ENCODE measurements around the gene MSANTD7.

MSANTD7 gene

DNA sequence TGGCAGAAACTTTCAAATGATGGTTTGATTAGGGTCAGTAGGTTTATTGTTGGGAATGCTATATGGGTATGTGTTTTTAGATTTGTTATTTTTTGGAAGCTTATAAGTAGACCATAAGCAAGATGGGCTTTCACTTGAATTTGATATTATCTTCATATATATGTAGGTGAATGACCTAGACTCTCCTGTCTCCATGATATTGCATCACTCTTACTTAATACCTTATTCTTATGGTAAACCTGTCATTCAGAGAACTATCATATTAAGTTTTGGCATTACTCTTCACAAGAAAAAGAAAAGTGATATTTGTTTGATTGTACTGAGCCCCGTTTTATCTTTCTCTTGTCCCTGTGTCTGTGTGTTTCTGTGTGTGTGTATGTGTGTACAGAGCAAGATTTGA, 17.3 kb downstream of the MSANTD7 start:
- TF ChIP-seq EZH2 (IDR thresholded peaks at IDR 0.05; ENCODE audit: borderline replicate concordance, low read length): no peak
- TF ChIP-seq, protein P1, sequence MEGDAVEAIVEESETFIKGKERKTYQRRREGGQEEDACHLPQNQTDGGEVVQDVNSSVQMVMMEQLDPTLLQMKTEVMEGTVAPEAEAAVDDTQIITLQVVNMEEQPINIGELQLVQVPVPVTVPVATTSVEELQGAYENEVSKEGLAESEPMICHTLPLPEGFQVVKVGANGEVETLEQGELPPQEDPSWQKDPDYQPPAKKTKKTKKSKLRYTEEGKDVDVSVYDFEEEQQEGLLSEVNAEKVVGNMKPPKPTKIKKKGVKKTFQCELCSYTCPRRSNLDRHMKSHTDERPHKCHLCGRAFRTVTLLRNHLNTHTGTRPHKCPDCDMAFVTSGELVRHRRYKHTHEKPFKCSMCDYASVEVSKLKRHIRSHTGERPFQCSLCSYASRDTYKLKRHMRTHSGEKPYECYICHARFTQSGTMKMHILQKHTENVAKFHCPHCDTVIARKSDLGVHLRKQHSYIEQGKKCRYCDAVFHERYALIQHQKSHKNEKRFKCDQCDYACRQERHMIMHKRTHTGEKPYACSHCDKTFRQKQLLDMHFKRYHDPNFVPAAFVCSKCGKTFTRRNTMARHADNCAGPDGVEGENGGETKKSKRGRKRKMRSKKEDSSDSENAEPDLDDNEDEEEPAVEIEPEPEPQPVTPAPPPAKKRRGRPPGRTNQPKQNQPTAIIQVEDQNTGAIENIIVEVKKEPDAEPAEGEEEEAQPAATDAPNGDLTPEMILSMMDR (IDR thresholded peaks at IDR 0.05; ENCODE audit: low read length): no peak
- Histone ChIP-seq H3K27me3 (ENCODE audit: insufficient read depth, low read length) (no peaks in the 10 kb centered on the region), H3K9me2 (ENCODE audit: low read depth, low read length) (no peaks in the 10 kb centered on the region), H3K4me1 (ENCODE audit: insufficient read depth, low read length, severe bottlenecking) (peaks cover 22% of the 10 kb centered on the region), H3K4me3 (ENCODE audit: low read depth, low read length, poor library complexity, severe bottlenecking) (no peak overlapping the region), H3F3A (ENCODE audit: insufficient read depth, low read length) (no peaks in the 10 kb centered on the region; the same call in 1 of the 2 replicates), H3K36me3 (ENCODE audit: insufficient read depth, low read length) (peaks cover 76% of the 10 kb centered on the region), H3K79me2 (ENCODE audit: insufficient read depth, low read length) (no peaks in the 10 kb centered on the region), H3K27ac (ENCODE audit: low read depth, low read length, poor library complexity, severe bottlenecking) (no peak overlapping the region), H3K9ac (ENCODE audit: low read length) (no peak overlapping the region), H4K20me1 (ENCODE audit: insufficient read depth, low read length) (no peaks in the 10 kb centered on the region), H3K4me2 (ENCODE audit: low read length) (no peak overlapping the region), H3K9me3 (ENCODE audit: low read length) (no peaks in the 10 kb centered on the region), H2AFZ (ENCODE audit: low read length) (no peak overlapping the region)

DNA sequence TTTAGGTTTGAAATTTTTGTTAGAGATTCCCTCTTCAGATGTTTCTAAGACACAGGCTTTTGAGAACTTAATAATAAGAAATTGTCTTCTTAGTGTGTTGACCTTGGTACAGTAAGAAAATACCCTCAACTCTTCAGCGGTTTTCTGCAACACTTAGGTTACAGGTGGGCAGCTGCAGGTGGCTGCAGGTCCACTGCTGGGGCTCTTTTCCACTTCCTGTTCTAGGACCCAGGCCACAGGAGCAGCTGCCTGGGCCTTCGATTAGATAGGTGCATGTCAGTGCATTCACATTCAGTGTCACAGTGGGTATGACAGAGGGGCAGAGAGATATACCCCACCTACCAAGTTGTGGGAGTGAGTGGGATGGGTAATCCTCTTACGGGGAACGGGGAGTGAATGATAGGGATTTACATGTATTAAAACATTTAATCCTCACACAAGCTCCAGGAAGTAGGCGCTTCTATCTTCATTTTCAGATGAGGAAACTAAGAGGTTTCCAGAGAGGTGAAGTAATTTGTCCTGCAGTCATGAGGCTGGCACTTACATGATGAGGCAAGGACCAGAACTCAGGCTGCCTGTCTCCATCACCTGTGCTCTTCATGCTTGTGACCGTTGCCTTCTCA, 20.3 kb downstream of the MSANTD7 start:
- Histone ChIP-seq H3K27me3 (ENCODE audit: insufficient read depth, low read length) (no peaks in the 10 kb centered on the region), H4K20me1 (ENCODE audit: insufficient read depth, low read length) (no peaks in the 10 kb centered on the region), H3K4me3 (ENCODE audit: low read depth, low read length, poor library complexity, severe bottlenecking) (no peak overlapping the region), H3K9me3 (ENCODE audit: low read length) (no peaks in the 10 kb centered on the region), H3K9ac (ENCODE audit: low read length) (no peak overlapping the region; the same call in 1 of the 2 replicates), H2AFZ (ENCODE audit: low read length) (no peak overlapping the region), H3K4me2 (ENCODE audit: low read length) (peak overlapping the region; percentile 34; the same call in 1 of the 2 replicates), H3K79me2 (ENCODE audit: insufficient read depth, low read length) (no peaks in the 10 kb centered on the region), H3K4me1 (ENCODE audit: insufficient read depth, low read length, severe bottlenecking) (peaks cover 22% of the 10 kb centered on the region), H3K27ac (ENCODE audit: low read depth, low read length, poor library complexity, severe bottlenecking) (peak overlapping the region; percentile 67), H3K9me2 (ENCODE audit: low read depth, low read length) (no peaks in the 10 kb centered on the region), H3K36me3 (ENCODE audit: insufficient read depth, low read length) (peaks cover 70% of the 10 kb centered on the region), H3F3A (ENCODE audit: insufficient read depth, low read length) (no peaks in the 10 kb centered on the region; the same call in 1 of the 2 replicates)
- TF ChIP-seq, protein P1 (IDR thresholded peaks at IDR 0.05; ENCODE audit: low read length): no peak
- TF ChIP-seq EZH2 (IDR thresholded peaks at IDR 0.05; ENCODE audit: borderline replicate concordance, low read length): no peak

DNA sequence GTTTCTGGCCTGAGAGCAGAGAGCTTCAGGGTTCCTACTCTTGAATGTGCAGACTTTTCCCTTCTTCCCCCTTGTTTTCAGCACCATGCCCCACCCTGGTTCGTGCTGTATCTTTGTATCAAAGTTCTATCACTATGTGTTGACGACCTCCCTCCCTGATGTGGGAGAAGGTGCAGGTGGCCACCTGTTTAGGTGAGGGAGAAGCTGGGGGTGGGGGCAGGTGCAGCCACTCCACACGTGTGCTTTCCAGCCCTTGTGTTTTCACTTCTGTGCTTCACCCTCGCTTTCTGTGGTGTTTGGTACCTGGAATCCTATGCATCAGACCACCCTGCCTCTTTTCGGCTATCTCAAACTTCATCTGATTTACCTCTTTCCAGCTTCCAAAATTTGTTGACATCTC, 20.9 kb downstream of the MSANTD7 start:
- no peak overlapping the region for H2AFZ ChIP-seq (ENCODE audit: low read length)
- no peaks in the 10 kb centered on the region for H3K9me3 ChIP-seq (ENCODE audit: low read length)
- no peaks in the 10 kb centered on the region for H3K79me2 ChIP-seq (ENCODE audit: insufficient read depth, low read length)
- H3K4me1 ChIP-seq (ENCODE audit: insufficient read depth, low read length, severe bottlenecking): peaks cover 22% of the 10 kb centered on the region
- H3F3A ChIP-seq (ENCODE audit: insufficient read depth, low read length): no peaks in the 10 kb centered on the region; the same call in 1 of the 2 replicates
- no peaks in the 10 kb centered on the region for H3K9me2 ChIP-seq (ENCODE audit: low read depth, low read length)
- no peak overlapping the region for H3K9ac ChIP-seq (ENCODE audit: low read length)
- H3K4me2 ChIP-seq (ENCODE audit: low read length): no peak overlapping the region
- peak overlapping the region; percentile 67 for H3K27ac ChIP-seq (ENCODE audit: low read depth, low read length, poor library complexity, severe bottlenecking)
- no peaks in the 10 kb centered on the region for H4K20me1 ChIP-seq (ENCODE audit: insufficient read depth, low read length)
- H3K36me3 ChIP-seq (ENCODE audit: insufficient read depth, low read length): peaks cover 72% of the 10 kb centered on the region
- no peaks in the 10 kb centered on the region for H3K27me3 ChIP-seq (ENCODE audit: insufficient read depth, low read length)
- TF ChIP-seq, protein P1 (IDR thresholded peaks at IDR 0.05; ENCODE audit: low read length): no peak
- H3K4me3 ChIP-seq (ENCODE audit: low read depth, low read length, poor library complexity, severe bottlenecking): no peak overlapping the region
